MM.1S (cell line): ENCODE data around the gene CFAP58.

Experiments
- DNase-seq: peaks from one replicate; pipeline ENCODE4 v3.0.0-alpha.2; 2015
- H2AFZ ChIP-seq: fragments of 300-600 bp; sonication (generic); 2 replicates; pipeline ENCODE4 v1.6.0; 2016; ENCODE audit warnings: antibody characterized with exemption, low read length
- H3F3A ChIP-seq: fragments of 300-600 bp; sonication (generic); 2 replicates; pipeline ENCODE4 v1.6.1; 2016; ENCODE audit warnings: mild to moderate bottlenecking, antibody characterized with exemption, low read length, moderate library complexity, mixed read lengths; ENCODE audit not compliant: insufficient read depth
- H3K27ac ChIP-seq: fragments of 300-600 bp; sonication (generic); 2 replicates; pipeline ENCODE4 v1.5.1; 2016; ENCODE audit warnings: mild to moderate bottlenecking, low read length
- H3K27me3 ChIP-seq: fragments of 300-600 bp; sonication (generic); replicated peaks from 2 replicates; pipeline ENCODE4 v1.6.0; 2016; ENCODE audit warnings: low read length; ENCODE audit not compliant: insufficient read depth
- H3K36me3 ChIP-seq: fragments of 300-600 bp; sonication (generic); replicated peaks from 2 replicates; pipeline ENCODE4 v1.6.1; 2016; ENCODE audit warnings: mild to moderate bottlenecking, low read length, mixed read lengths; ENCODE audit not compliant: insufficient read depth
- H3K4me1 ChIP-seq: fragments of 300-600 bp; sonication (generic); 2 replicates; pipeline ENCODE4 v1.6.1; 2016; ENCODE audit warnings: low read length, mixed read lengths
- H3K4me2 ChIP-seq: fragments of 300-600 bp; sonication (generic); 2 replicates; pipeline ENCODE4 v1.6.0; 2016; ENCODE audit warnings: low read depth, low read length
- H3K4me3 ChIP-seq: fragments of 300-600 bp; sonication (generic); 2 replicates; pipeline ENCODE4 v1.5.1; 2016; ENCODE audit warnings: low read length, mixed read lengths
- H3K79me2 ChIP-seq: fragments of 300-600 bp; sonication (generic); 2 replicates; pipeline ENCODE4 v1.6.1; 2016; ENCODE audit warnings: mixed run types, low read length, mixed read lengths
- H3K9ac ChIP-seq: fragments of 300-600 bp; sonication (generic); 2 replicates; pipeline ENCODE4 v1.6.1; 2016; ENCODE audit warnings: low read length, mixed read lengths
- H3K9me2 ChIP-seq: fragments of 300-600 bp; sonication (generic); replicated peaks from 2 replicates; pipeline ENCODE4 v1.6.1; 2016; ENCODE audit warnings: mild to moderate bottlenecking, low read length, mixed read lengths; ENCODE audit not compliant: insufficient read depth
- H3K9me3 ChIP-seq: fragments of 300-600 bp; sonication (generic); replicated peaks from 2 replicates; pipeline ENCODE4 v1.6.1; 2016; ENCODE audit warnings: mild to moderate bottlenecking, low read length, mixed read lengths; ENCODE audit not compliant: insufficient read depth
- H4K20me1 ChIP-seq: fragments of 300-600 bp; sonication (generic); 2 replicates; pipeline ENCODE4 v1.6.1; 2016; ENCODE audit warnings: mild to moderate bottlenecking, low read length, moderate library complexity, mixed read lengths; ENCODE audit not compliant: insufficient read depth
- CTCF ChIP-seq: fragments of 300-600 bp; sonication (generic); IDR thresholded peaks from 2 replicates; pipeline ENCODE4 v1.5.1; 2016; ENCODE audit warnings: antibody characterized with exemption, low read length, mixed read lengths
- EZH2 ChIP-seq: fragments of 300-600 bp; sonication (generic); optimal IDR thresholded peaks from 2 replicates; pipeline ENCODE3; 2017; ENCODE audit warnings: low read depth, mild to moderate bottlenecking, antibody characterized with exemption, low read length, mixed read lengths
- EZH2phosphoT487 ChIP-seq: fragments of 300-600 bp; sonication (generic); IDR thresholded peaks from 2 replicates; pipeline ENCODE4 v1.6.1; 2018; ENCODE audit warnings: antibody characterized with exemption, low read length

CFAP58 gene

GRCh38 chr10:104340641-104341040 lies 13.0 kb upstream of the CFAP58 start:
- peaks cover 29% of the 10 kb centered on the region for H3F3A ChIP-seq
- H3K9me2 ChIP-seq, result no peaks in the 10 kb centered on the region
- H2AFZ ChIP-seq, result no peak overlapping the region
- no peak overlapping the region for H3K9ac ChIP-seq
- H3K27ac ChIP-seq, result no peak overlapping the region
- H3K4me1 ChIP-seq, result peaks cover 8% of the 10 kb centered on the region
- no peaks in the 10 kb centered on the region for H3K36me3 ChIP-seq
- H3K79me2 ChIP-seq, result peaks cover 21% of the 10 kb centered on the region
- no peaks in the 10 kb centered on the region for H3K27me3 ChIP-seq
- no peaks in the 10 kb centered on the region for H3K9me3 ChIP-seq
- H4K20me1 ChIP-seq, result no peaks in the 10 kb centered on the region
- no peak overlapping the region for H3K4me2 ChIP-seq
- no peak for DNase-seq
- no peak for TF ChIP-seq EZH2phosphoT487
- no peak for TF ChIP-seq CTCF
- no peak for TF ChIP-seq EZH2
- H3K4me3 ChIP-seq, result no peak overlapping the region

- TF ChIP-seq CTCF, result no peak
- no peak for TF ChIP-seq EZH2phosphoT487
- TF ChIP-seq EZH2, result no peak
- Histone ChIP-seq H3K9ac (no peak overlapping the region), H3K4me2 (no peak overlapping the region), H3K79me2 (no peaks in the 10 kb centered on the region), H3K9me2 (no peaks in the 10 kb centered on the region), H3F3A (peaks cover 16% of the 10 kb centered on the region), H3K27ac (no peak overlapping the region), H3K27me3 (no peaks in the 10 kb centered on the region), H3K9me3 (no peaks in the 10 kb centered on the region), H4K20me1 (no peaks in the 10 kb centered on the region), H3K36me3 (no peaks in the 10 kb centered on the region), H2AFZ (no peak overlapping the region), H3K4me3 (no peak overlapping the region), H3K4me1 (peaks cover 8% of the 10 kb centered on the region)
- no peak for DNase-seq
Observed at GRCh38 chr10:104342941-104343411, 10.7 kb upstream of the CFAP58 start.

- Histone ChIP-seq H3K9ac (no peak overlapping the region), H3F3A (peaks cover 5% of the 10 kb centered on the region), H2AFZ (no peak overlapping the region), H3K4me3 (no peak overlapping the region), H4K20me1 (no peaks in the 10 kb centered on the region), H3K4me1 (peaks cover 7% of the 10 kb centered on the region), H3K79me2 (no peaks in the 10 kb centered on the region), H3K27ac (no peak overlapping the region), H3K9me3 (no peaks in the 10 kb centered on the region), H3K27me3 (no peaks in the 10 kb centered on the region), H3K4me2 (no peak overlapping the region), H3K36me3 (no peaks in the 10 kb centered on the region), H3K9me2 (no peaks in the 10 kb centered on the region)
- DNase-seq, result no peak
- TF ChIP-seq CTCF (no peak), EZH2phosphoT487 (no peak), EZH2 (no peak)
Observed at GRCh38 chr10:104344219-104344618, 9.4 kb upstream of the CFAP58 start.
